ENCODE results near the gene SNCG.
"Not testable (repeated sequence)": the region's sequence is repeated elsewhere in the genome, so short reads cannot be mapped to it uniquely, and the experiment has no call there.

The SNCG gene

GRCh38 chr10:86992456-86992855 lies 34.1 kb downstream of the SNCG start:
- no peak for TF ChIP-seq CTCF (IDR thresholded peaks at IDR 0.05; ENCODE audit: extremely low read depth, missing control alignments)
- DNase-seq (ENCODE audit: low spot score) = no peak

GRCh38 chr10:86992929-86993328 lies 34.5 kb downstream of the SNCG start:
- DNase-seq (ENCODE audit: low spot score) = no peak
- no peak for TF ChIP-seq CTCF (IDR thresholded peaks at IDR 0.05; ENCODE audit: extremely low read depth, missing control alignments)

GRCh38 chr10:86999802-87000403 lies 41.5 kb downstream of the SNCG start:
- DNase-seq (ENCODE audit: low spot score) = not testable (repeated sequence)

GRCh38 chr10:87000491-87000890 lies 42.1 kb downstream of the SNCG start:
- no peak for DNase-seq (ENCODE audit: low spot score)
- no peak for TF ChIP-seq CTCF (IDR thresholded peaks at IDR 0.05; ENCODE audit: extremely low read depth, missing control alignments)

GRCh38 chr10:87007124-87007523 lies 48.7 kb downstream of the SNCG start:
- DNase-seq (ENCODE audit: low spot score) = not testable (repeated sequence)

- DNase-seq (ENCODE audit: low spot score) = not testable (repeated sequence)
Observed at GRCh38 chr10:87007674-87008073, 49.3 kb downstream of the SNCG start.

GRCh38 chr10:87008303-87008702 lies 49.9 kb downstream of the SNCG start:
- DNase-seq (ENCODE audit: low spot score) = not testable (repeated sequence)

GRCh38 chr10:87009134-87009696 lies 50.8 kb downstream of the SNCG start:
- not testable (repeated sequence) for DNase-seq (ENCODE audit: low spot score)
